Measurements from ENCODE around the gene FSTL4.
A peak's percentile ranks its signal among the peaks of the same experiment; 100 is the strongest.

Gene FSTL4

DNA sequence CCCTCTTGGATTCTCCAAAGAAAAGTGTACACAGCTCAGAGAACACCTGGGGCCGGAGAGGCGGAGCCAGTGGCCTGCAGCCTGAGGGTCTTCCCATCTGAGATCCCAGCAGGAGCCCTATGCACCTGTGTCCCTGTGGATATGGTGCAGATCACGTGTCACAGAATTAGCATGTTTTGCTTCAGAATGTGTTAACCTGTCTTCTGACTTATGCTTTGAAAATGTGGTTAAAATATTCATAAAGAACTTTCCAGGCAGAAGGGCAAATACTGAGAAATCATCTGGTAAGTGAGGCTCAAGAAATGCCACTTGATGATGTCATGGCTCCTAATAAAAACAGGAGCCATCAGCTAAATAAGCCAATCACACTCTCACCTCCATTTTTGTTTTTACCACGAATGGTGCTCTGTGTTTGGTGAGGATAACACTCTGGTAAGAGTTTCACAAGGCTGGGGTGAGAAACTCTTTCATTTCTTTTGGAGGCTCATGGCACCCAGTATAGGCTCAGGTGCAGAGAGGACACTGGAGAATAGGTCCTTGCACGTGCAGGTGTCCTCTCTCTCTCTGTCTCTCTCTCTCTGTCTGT is 279.8 kb downstream of the FSTL4 start:
- no peak for DNase-seq (ENCODE audit: insufficient read length, low spot score)
- FAIRE-seq = no peak

- DNase-seq (ENCODE audit: insufficient read length, low spot score) (no peak), FAIRE-seq (no peak)
These were observed 280.4 kb downstream of the FSTL4 start for GRCh38 chr5:133331941-133332340.

DNA sequence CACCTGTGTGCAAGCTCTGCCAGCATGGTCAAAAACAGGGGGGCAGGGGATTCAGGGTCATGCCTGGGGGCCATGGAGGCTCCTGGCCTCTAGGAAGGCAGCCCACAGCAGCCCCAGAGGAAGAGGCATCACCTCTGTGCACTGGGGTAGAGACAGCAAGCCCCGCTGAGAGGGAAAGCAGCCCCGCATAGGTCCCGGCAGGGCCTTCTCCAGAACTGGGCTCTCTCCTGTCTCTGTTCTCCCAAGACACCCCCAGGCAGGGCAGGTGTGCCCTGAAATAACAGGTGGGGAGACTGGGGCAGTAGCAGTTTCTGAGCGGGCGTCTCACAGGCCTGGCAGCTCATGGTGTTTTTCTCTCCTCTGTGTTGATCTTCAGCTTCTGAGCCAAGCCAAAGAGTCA is 281.4 kb downstream of the FSTL4 start:
- FAIRE-seq = no peak

GRCh38 chr5:133328800-133329199 is 283.5 kb downstream of the FSTL4 start:
- DNase-seq (ENCODE audit: insufficient read length, low spot score) (no peak), FAIRE-seq (no peak)

More for the DNA sequence above, 281.4 kb downstream of the FSTL4 start:
- no peak for DNase-seq (ENCODE audit: insufficient read length, low spot score)

DNA sequence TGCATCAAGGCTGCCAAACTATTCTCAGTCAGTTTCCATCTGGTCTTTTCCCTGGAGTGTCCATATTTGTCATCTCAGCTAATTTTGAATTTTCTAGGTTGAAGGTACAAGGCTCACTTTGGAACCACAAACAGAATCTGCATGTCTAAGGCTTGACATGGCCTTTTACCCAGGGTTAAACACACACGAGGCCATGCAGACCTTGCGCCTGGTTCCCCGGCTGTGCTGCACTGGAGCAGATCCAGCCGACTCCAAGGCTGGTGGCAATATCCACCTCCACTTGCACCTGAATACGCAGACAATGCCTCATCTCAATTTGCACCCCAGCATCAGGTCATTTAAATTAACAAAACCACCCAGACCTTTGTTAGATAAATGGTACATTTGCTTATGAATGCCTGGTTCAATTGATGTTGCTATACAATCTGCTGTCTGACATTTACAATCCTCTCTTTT is 284.4 kb downstream of the FSTL4 start:
- DNase-seq (ENCODE audit: insufficient read length, low spot score) = no peak
- FAIRE-seq = no peak

DNA sequence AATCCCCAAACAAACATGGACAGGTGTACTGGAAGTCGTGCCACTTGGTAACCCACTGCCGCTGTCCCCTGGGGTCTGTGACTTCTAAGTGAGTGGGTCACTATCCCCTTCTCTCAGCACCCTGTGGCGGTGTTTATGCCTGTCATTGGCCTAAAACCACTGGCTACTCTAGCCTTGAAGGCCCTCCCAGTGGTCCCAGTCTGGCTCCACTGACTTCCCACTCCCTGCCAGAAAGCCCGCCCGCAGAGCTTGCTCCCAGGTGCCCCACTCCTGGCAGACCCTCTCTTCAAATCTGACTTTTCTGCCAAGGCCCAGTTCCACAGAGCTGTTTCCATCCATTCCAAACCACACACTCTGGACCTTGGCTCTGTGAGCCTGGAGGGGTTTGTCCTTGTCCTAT is 286.0 kb downstream of the FSTL4 start:
- DNase-seq (ENCODE audit: insufficient read length, low spot score) (no peak), FAIRE-seq (no peak)

- DNase-seq (ENCODE audit: insufficient read length, low spot score) (no peak), FAIRE-seq (no peak)
These were observed 286.5 kb downstream of the FSTL4 start for GRCh38 chr5:133325864-133326263.

DNA sequence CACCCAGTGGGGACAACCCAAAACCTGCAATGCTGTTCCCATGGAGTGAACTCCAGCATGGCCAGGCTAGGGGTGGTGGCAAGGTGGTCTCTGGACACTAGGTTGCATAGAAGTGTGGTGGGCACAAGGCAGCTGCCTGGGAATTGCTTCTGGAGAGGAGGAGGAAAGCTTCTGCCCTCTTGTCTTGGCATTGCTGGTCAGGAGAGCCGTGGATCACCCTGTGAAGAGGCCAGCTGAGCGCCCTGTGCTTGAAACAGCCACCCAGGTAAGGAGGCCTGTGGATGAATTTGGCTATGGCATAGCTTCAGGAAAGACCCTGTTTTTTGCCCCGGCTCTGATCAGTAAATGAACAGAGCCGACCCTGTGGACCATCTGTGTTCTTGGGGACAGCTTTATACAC is 287.4 kb downstream of the FSTL4 start:
- DNase-seq (ENCODE audit: insufficient read length, low spot score) (no peak), FAIRE-seq (no peak)

DNA sequence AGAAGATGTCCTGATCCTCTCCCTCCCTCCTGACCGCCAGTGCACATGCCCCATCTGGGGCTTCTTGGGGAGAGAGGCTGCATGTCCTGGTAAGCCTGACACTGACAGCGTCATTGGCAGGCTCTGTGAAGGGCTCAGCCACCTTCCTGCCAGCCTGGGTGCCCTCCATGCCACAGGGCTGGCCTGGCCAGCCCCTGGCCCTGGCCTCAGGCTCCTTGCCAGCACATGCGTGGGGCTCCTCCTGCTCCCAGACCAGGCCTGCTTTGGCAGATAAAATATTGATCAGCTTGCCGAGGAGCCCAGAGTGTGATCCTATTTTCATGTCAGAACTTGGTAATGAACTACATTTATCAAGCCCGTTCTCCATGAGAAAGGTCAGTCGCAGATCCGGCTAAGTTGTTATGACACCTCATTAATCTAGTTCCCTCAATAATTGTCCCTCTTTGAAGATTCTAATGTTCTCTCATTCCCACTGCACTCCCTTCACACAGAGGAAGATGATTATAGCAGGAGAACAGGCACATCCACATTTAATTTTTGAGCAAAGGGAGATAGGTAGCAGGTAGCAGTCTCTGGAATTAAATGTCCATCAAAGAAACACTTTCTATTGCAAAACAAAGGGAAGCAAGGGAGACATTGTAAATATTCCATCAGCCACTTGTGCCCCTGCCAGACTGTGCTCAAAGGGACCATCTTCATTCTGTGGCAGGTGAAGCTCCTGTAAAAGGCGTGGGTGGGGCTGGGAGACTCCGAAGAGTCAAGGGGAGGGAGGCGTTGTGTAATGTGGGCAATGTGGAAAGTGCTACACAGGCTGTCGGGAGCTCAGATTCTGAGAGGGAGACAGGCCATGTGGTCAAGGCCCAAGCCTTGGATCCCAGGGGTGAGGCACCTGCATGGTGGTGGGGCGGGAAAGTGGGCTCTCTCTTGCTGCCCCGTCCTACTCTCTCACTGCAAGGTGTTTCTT is 288.6 kb downstream of the FSTL4 start:
- DNase-seq (ENCODE audit: insufficient read length, low spot score) (no peak), FAIRE-seq (no peak)

GRCh38 chr5:133322743-133323142 is 289.6 kb downstream of the FSTL4 start:
- no peak for DNase-seq (ENCODE audit: insufficient read length, low spot score)
- FAIRE-seq = no peak

- DNase-seq (ENCODE audit: insufficient read length, low spot score) = no peak
- no peak for FAIRE-seq
These were observed 290.4 kb downstream of the FSTL4 start for GRCh38 chr5:133321833-133322420.

DNA sequence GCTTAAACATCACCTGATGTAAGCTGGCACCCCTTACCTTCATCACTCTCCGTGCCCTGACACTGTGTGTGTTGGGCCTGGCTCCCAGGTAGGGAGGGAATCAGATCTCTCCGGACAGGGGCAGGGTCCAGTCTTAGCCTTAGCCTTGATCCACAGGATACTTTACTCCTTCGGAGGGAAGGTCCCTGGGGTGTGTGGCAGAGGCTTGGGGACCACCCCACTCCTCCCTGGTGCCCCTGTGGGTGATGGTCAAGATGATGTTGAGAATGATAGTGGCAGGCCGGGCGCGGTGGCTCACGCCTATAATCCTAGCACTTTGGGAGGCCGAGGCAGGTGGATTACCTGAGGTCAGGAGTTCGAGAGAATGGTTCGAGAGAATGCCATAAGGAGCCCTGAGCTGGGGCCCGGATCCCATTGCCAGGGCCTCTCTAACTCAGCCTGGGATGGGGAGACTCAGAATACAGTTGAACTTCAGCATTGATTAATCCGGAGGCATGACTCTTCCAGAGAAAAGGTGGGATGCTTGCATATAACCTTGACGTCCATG is 291.0 kb downstream of the FSTL4 start:
- no peak for FAIRE-seq
- no peak for DNase-seq (ENCODE audit: insufficient read length, low spot score)

GRCh38 chr5:133319905-133320520 is 292.3 kb downstream of the FSTL4 start:
- FAIRE-seq (no peak), DNase-seq (ENCODE audit: insufficient read length, low spot score) (peak; percentile 14)

DNA sequence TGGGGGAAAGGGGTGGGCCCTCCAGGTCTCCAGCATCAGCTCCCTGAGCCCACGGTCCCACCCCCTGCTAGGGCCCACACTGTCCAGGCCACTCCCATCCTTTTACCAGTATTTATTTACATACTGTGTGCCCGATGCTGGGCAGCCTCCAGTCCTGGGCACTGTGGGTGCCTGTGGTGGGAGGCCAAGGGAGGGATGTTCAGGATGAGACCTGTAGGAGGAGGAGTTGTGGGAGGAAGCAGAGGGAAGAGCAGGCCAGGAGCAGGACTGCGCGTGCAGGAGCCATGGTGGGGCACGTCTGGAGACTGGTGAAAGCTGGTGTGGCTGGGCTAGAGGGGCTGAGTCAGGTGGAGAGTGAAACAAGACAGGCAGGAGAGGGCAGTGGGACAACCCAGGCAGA is 293.1 kb downstream of the FSTL4 start:
- no peak for FAIRE-seq
- no peak for DNase-seq (ENCODE audit: insufficient read length, low spot score)

- FAIRE-seq = no peak
- no peak for DNase-seq (ENCODE audit: insufficient read length, low spot score)
These were observed 294.8 kb downstream of the FSTL4 start for GRCh38 chr5:133317558-133317957.

DNA sequence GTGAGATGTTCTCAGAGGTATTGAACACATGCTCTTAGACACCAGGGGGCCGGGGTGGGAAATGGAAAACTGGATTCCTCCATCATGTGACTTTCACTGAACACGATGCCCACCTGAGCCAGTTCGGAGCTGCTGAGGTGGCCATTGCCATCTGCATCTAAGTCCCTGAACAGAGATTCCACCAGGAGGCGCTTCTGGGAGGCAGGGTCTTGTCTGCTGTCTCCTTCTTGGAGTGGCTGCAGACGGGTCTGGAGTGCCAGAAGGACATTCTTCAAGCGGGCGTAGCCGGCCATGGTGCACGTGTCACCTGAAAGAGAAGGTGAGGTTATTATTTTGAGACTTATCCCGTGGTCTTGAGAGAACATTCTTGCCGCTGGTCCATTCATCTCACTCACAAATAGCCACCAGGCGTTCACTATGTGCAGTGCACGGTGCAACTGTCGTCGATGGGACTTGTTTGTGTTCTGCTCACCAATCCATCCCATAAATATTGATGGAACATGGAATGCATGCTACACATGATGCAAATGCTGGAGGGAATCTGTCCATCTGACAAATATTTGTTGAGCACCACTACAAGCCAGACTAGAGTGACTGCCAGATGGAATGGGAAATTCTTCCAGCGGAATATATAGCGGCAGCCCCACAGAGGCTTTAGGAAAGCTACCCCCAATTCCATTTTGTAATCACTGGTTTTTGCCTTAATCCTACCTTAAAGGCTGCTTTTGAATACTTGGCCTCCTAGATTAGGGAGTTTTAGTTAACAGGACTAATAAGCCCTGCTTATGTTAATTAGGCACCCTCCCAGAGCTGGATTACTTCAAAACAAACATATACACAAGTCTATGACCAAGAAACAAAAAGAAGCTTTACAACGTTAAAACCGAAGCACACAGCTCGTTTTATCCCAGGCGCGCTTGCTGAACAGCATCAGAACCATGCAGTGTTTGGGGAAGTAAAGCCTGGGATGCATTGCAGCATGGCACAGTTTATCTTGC is 295.7 kb downstream of the FSTL4 start:
- FAIRE-seq (no peak), DNase-seq (ENCODE audit: insufficient read length, low spot score) (no peak)

DNA sequence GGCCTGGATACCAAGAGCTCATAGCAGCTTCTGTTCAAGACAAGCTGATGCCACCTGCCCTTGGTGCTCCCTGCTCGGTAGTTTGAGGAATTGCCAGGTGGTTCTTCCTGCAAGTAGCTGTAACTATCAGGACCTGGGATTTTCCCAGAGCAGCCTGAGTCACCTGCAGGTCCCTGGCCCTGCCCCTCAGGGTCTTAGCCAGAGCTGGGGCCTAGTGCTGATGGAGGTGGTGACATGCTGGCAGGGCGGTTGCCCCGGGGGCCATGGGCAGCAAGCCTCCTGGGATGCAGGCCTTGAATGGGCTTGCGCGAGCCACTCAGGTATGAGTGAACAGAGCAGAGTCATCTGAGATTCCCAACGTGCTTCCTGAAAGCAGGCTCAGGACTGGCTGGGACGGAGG is 298.3 kb downstream of the FSTL4 start:
- FAIRE-seq (no peak), DNase-seq (ENCODE audit: insufficient read length, low spot score) (no peak)

DNA sequence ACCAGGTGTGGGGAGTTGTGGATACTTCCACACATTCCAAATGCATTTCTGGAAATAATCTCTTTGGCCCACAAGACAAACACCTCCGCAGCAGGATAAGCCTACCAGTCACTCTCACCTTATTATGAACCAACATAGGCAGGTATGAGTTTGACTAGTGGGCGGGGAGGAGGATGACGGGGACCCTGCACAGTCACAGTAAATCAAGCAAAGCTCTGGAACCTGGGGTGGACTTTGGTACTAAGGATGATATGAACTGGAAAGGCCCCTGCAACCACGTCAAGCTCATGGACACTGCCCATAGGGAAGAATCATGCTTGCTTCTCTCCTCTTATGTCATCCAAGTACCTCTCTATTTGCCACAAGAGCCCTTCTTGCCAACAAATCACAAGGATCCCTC is 301.2 kb downstream of the FSTL4 start:
- DNase-seq (ENCODE audit: insufficient read length, low spot score) (no peak), FAIRE-seq (no peak)

- no peak for FAIRE-seq
- DNase-seq (ENCODE audit: insufficient read length, low spot score) = no peak
These were observed 302.2 kb downstream of the FSTL4 start for GRCh38 chr5:133309984-133310621.

Measured in HTR-8/SVneo (cell line).